GM08714 (cell line): ENCODE measurements around the gene HGD.
A peak's percentile ranks its signal among the peaks of the same experiment; 100 is the strongest.

Experiments
- H3K4me3 ChIP-seq: fragments of 200-500 bp; sonication (Bioruptor generic); 2 replicates; pipeline ENCODE4 v1.5.1; 2014; ENCODE audit warnings: mild to moderate bottlenecking, low read length, inconsistent platforms
- ZNF274 ChIP-seq: IDR thresholded peaks from 2 replicates; pipeline ENCODE4 v1.6.1; 2012; ENCODE audit warnings: mild to moderate bottlenecking, low read depth, low read length

HGD gene, protein sequence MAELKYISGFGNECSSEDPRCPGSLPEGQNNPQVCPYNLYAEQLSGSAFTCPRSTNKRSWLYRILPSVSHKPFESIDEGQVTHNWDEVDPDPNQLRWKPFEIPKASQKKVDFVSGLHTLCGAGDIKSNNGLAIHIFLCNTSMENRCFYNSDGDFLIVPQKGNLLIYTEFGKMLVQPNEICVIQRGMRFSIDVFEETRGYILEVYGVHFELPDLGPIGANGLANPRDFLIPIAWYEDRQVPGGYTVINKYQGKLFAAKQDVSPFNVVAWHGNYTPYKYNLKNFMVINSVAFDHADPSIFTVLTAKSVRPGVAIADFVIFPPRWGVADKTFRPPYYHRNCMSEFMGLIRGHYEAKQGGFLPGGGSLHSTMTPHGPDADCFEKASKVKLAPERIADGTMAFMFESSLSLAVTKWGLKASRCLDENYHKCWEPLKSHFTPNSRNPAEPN

DNA sequence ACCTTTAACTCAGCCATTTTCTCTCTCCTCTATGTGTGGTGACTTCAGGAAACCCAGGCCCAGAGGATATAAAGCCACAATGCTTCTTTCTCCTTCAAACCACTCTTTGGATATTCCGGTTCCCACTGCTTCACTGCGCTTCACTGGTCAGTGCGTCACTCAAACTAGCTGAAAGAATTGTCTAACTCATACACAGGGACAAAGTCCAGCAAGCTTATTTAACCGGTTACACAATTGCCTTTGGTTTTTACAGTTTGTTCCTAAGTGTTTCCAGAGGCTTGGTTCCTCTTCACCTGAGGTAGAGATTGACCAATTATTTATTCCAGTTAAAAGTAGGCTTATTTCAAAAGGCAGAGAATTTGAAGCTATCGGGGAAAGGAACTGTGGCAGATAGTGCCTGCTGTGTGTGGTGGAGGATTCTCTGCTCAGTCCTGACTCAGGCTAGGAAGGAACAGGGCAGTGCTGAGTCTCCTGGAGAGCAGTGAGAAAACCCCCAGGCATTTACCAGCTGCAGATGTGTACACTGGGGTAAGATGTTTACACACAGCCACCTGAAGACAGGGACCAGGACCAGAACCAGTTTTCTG lies at the start of gene HGD:
Gene HGD (minus strand): TSS at position 145 of the 587 bp plus-strand sequence. CDS start 128 bp downstream, at position 17.
- H3K4me3 ChIP-seq: no peak within 1 kb of the TSS
- no peak for TF ChIP-seq ZNF274

DNA sequence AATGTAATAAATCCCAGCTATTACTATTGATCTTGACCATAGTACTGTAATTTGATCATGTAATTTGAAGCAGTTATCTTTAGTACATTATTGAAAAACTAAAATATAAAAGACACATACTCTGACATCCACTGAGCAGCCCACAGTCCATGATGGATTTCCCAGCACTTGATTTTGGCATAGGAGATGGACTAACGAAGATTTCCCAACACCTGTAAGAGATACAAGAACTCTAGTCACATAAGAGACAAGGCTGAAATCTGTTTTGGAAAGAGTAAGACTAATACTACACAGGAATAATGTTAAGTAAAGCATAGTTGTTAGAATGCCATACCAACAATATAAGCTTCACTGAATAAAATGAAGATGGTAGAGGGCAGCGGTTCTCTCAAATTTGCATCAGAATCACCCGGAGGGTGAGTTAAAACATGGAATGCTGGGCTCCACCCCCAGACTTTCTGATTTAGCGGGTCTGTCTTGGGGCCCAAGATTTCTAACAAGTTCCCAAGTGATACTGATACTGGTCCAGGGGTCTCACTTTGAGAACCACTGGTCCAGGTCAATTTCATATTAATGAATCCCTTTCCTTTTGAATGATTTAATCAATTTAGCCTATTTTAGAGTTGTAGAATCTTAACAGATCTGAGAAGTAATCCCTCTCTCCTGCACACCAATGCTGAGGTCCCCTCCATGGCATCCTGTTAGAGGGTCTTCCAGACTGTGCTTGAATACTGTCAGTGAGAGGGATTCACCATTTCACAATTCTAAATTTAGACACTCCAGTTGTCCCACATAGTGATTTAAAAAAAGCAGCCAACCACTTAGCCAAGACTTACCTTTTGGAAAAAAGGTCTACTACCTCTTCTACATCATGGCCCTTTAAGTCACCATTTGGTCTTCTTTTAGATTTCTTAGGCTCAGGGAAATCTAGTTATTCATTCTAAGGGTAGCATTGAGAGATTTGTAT lies 48.8 kb upstream of the HGD start:
- H3K4me3 ChIP-seq: no peak overlapping the region
- no peak for TF ChIP-seq ZNF274

DNA sequence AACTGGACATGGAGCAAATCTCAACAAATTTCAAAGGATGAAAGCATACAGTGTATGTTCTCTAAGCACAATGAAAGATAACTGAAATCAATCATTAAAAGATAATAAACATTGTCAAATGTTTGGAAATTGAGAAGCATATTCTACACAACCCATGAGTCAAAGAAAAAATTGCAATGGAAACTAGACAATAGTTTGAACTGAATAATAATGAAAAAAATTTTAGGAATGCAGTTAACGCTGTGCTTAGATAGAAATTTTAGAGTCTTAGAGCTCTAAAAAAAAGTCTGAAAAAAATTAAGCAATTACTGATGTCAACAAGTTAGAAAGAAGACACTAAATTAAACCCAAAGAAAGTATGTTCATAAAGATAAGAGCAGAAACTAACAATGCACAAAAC lies 44.8 kb upstream of the HGD start:
- no peak overlapping the region for H3K4me3 ChIP-seq
- TF ChIP-seq ZNF274: no peak

DNA sequence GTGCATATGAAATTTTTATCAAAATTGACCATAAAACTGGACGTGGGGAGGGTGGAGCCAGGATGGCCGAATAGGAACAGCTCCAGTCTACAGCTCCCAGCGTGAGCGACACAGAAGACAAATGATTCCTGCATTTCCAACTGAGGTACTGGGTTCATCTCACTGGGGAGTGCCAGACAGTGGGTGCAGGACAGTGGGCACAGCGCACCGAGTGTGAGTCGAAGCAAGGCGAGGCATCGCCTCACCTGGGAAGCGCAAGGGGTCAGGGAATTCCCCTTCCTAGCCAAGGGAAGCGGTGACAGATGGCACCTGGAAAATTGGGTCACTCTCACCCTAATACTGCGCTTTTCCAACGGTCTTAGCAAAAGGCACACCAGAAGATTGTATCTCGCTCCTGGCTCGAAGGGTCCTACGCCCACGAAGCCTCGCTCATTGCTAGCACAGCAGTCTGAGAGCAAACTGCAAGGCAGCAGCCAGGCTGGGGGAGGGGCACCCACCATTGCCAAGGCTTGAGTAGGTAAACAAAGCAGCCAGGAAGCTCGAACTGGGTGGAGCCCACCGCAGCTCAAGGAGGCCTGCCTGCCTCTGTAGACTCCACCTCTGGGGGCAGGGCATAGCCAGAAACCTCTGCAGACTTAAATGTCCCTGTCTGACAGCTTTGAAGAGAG lies 37.3 kb upstream of the HGD start:
- H3K4me3 ChIP-seq: peak overlapping the region; percentile 34; the same call in 1 of the 2 replicates

DNA sequence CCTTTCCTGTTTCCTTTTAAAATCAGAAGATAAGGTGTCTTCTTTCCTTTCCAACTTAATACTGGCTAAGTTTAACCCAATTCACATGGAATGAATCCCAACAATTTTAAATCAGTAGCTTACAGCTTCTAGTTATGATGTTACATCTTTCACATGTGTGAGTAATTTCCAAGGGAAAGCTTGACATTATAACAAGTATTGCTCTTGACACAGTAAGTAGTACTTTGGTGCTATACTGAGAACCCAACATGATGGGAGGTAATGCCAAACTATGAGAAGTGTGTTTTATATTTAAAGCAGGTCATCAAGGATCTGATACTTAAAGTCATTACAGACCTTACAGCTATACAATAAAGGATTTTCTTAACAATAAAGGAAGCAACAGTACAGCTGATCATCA lies 31.2 kb upstream of the HGD start:
- no peak for TF ChIP-seq ZNF274
- no peak overlapping the region for H3K4me3 ChIP-seq

DNA sequence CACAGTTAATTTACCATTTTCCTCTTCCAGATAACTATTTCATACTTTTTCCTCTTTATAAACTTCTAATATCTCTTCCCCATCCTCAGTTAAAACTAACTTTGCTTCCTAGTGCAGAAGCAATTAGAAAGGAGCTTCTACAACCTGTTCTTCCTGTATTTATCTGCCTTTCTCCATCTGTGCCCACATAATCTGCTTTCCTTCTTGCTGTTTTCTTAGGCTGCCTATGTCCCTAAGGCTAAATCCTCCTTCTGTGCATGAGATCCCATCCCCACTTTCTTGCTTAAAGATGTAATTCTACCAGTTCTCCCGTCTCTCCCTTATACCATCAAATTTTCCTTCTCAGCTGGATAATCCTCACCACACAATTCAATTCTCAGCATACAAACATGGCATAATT lies 28.3 kb upstream of the HGD start:
- no peak overlapping the region for H3K4me3 ChIP-seq
- TF ChIP-seq ZNF274: no peak

DNA sequence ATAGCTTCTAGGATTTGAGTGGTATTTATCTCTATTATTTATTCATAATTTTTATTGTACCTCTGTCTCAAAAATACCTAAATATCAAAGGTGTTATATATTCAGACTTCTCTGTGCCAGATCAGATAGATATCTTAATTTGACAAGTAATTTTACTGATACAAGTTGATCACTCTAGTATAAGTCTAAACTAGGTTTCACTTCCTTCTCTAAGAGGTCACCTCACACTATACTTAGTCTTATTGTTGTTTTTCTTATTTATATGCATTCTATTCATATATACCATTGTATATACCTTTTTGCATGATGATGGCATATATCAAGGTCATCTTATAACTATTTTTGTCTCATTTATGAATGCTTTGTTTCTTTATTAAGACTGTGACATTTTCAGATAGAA lies 26.4 kb upstream of the HGD start:
- no peak for TF ChIP-seq ZNF274
- H3K4me3 ChIP-seq: no peak overlapping the region

DNA sequence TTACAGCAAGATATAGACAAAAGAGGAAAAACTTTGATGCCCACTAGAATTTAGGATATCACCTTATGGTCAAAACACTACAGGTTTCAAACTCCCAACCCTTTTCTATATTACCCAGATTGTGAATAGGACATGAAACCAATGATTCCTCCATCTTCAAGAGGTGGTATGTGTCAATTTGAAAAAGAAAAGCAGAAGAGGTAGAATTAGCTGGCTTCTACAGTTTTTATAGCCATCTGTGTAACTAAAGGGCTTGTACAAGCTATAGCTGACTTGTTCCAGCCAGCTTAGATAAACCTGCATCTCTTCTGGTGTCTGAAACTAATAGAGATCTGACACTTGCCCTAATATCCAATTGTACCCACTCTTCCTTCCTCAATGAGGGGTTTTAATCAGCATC lies 24.9 kb upstream of the HGD start:
- TF ChIP-seq ZNF274: no peak
- H3K4me3 ChIP-seq: no peak overlapping the region

DNA sequence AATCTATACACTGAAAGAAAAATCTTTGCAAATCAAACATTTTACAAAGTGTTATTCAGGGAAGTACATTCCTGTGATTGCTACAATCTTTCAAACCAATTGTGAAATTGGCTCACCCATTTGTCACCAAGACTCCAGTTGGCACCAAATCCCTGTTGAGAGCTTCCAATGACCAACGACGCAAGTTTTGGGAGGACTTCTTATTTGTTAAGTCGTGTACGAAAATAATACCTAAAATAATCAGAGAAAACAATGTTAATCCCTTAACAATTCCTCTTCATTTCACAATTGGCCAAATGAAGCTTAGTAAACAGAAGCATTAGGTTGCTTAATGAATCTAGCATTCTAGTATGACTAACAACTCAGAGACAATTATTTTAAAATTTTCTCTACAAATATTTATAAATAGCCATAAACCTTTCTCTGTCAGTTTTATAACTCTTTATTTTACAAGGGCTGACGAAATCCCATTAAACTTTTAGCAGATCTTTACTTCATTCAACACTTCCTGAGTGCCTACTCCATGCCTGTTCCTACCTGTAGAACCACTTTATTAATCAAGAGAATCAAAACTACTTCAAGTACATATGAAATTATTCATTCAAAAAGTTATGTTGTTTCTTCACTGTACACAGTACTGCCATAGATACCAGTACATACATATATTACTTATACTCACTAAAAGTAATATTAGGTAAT lies 24.0 kb upstream of the HGD start:
- H3K4me3 ChIP-seq: no peak overlapping the region
- TF ChIP-seq ZNF274: no peak

DNA sequence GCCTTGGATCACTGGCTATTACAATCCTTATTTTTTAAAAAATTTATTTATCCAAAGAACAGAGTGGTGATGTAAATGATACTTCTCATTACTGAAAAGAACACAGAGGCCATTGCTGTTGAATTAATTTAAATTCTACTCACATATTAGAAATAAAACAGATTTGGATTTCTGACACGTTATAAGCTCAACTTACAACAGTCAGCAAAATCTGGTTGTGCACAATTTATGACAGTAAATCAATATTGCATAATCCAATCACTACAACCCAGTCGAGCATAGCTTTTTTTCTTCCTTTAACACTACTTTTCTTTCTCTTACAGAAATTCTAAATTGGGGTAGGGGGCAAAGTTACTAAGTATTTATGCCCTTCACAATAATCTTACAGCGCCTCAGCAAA lies 17.3 kb upstream of the HGD start:
- no peak for TF ChIP-seq ZNF274
- H3K4me3 ChIP-seq: no peak overlapping the region

DNA sequence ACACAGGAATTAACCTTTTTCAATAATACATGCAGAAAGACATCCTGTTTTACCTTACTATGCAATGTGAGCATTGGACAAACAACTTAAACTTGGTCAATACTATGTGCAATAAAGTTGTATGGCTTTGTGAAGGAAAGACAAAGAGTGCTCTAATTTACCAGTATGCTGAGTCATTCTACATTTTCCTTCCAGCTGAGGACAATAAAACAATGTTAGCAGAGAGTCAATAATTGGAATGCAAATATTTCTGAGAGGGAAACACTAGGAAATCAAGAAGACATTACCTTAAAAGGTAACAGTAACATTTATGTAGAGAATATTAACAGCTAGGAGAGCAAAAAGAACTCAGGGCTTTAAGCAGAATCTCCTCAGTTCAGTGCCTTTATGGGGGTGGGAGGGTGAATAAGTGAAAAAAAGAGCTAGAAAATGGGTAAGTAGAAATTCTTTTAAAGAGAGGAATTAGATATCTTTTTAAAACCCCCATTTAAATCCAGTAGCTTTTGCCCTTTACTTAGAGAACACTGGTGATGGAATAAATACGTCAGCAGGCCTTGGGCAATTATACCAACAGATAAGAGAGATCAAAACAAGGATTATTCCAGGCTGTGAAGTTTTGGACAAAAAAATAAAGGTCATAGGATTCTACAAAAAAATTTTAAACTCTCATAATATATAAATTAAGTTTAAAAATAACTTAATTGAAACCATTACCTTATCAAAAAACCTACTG lies 11.6 kb upstream of the HGD start:
- H3K4me3 ChIP-seq: no peak overlapping the region
- TF ChIP-seq ZNF274: no peak

DNA sequence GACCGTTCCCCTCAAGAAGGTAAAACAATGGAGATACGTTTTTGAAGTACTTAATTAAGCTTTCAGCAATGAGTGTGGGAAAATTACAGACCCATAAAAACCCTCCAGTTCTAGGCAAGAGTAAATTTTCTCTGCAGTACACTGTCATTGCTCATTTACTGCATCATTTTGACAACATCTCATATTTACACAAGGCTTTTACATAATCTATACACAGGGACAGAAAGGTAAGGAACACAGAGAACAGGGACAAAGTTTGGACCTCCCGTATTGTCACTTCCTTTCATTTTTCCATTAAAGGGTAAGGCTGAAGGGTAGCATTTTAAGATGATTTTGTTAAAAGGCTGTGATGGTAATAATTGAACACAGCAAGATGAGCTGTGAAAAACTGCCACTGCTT lies 7.4 kb upstream of the HGD start:
- TF ChIP-seq ZNF274: no peak
- no peak overlapping the region for H3K4me3 ChIP-seq

DNA sequence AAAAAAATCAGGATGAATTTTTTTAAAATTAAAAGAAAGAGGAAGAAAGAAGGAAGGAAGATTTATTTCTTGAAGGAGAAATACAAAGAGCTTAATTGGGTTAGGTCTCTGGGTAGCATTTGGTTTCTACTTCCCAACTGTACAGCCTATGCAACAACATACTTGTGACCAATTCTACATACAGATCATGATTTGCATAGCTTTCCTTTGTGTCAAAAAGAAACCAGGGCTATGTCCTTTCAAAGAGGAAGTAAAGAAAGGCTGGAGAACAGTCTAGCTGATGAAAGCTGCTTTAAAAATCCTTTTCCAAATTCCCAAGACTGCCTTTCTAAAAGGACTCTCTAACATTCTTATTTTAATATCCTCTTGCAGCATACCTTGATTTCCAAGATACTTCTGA lies 6.1 kb upstream of the HGD start:
- TF ChIP-seq ZNF274: no peak
- H3K4me3 ChIP-seq: no peak overlapping the region
